Measurements from ENCODE around the gene SCYL2. TPM values are rescaled to one million over a fixed set of nuclear protein-coding genes. Genes with fewer than 3 reads are reported as not detected.

SCYL2 gene
- total RNA-seq, 4 donors from 2014 or later, result 51.0 to 72.8 (median 61.4) TPM

- no peaks in the 10 kb centered on the region for H3K4me1 ChIP-seq
- no peaks in the 10 kb centered on the region for H3K27me3 ChIP-seq
- no peak overlapping the region for H3K4me3 ChIP-seq
- TF ChIP-seq POLR2AphosphoS5 (IDR thresholded peaks at IDR 0.05), result no peak
- TF ChIP-seq POLR2A (IDR thresholded peaks at IDR 0.05), result no peak
- TF ChIP-seq CTCF (IDR thresholded peaks at IDR 0.05), result no peak
- no peak for TF ChIP-seq EP300 (IDR thresholded peaks at IDR 0.05)
- peaks cover 0 to 15% of the 10 kb centered on the region in 2 donors for H3K36me3 ChIP-seq
- no peak overlapping the region for H3K27ac ChIP-seq
- H3K9me3 ChIP-seq, result no peaks in the 10 kb centered on the region
- no peak for ATAC-seq
- 0% methylated on average over 1 of the region's 1 CpG; no CpG with 5 or more reads in 1 of the 2 donors for WGBS, 2 donors (ENCODE audit: low coverage in 1 of 2)
Observed at GRCh38 chr12:100345020-100345767, 78.2 kb downstream of the SCYL2 start.

- peaks cover 0 to 10% of the 10 kb centered on the region in 2 donors for H3K36me3 ChIP-seq
- H3K4me3 ChIP-seq, result no peak overlapping the region
- no peak for TF ChIP-seq POLR2A (IDR thresholded peaks at IDR 0.05)
- TF ChIP-seq POLR2AphosphoS5 (IDR thresholded peaks at IDR 0.05), result no peak
- TF ChIP-seq CTCF (IDR thresholded peaks at IDR 0.05), result no peak
- TF ChIP-seq EP300 (IDR thresholded peaks at IDR 0.05), result no peak
- ATAC-seq, result no peak
- no peaks in the 10 kb centered on the region for H3K27me3 ChIP-seq
- H3K9me3 ChIP-seq, result no peaks in the 10 kb centered on the region
- H3K4me1 ChIP-seq, result no peaks in the 10 kb centered on the region
- H3K27ac ChIP-seq, result no peak overlapping the region
- 86 to 94% methylated on average over 1 to 2 of the region's 3 CpGs for WGBS, 2 donors (ENCODE audit: low coverage in 1 of 2)
Observed at GRCh38 chr12:100346660-100347059, 79.7 kb downstream of the SCYL2 start.

- whole genome bisulfite sequencing, 2 donors (ENCODE audit: low coverage in 1 of 2), result 66 to 70% methylated on average over 6 to 7 of the region's 7 CpGs
- no peak for ATAC-seq
Observed at GRCh38 chr12:100348657-100349454, 81.9 kb downstream of the SCYL2 start.

DNA sequence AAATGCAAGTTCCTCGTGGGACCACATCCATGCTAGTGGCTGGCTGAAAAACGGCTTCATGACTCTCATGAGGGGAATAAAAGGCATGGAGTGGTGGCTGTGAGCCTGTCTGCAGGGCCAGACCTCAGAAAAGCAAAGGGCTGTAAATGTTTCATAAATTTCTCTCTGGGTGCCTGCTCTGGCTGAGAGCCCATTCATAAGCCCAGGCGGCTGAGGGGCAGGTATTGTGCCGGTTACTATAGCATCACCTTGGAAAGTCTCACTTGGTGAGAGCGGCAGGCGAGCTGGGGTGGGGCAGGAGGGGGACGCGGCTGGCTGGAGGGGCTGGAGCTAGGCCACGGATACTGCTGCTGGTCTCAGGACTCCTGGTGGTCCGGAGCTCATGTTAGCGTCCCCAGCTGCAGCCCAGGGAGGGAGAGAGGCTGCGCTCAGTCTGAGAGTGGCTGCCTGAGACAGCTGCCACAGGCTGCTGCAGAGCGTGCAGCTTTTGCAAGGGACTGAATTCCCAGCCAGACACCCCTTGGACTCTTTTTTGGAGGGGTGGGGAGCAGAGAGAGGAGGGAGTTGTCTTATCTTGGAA is 89.8 kb downstream of the SCYL2 start, which contains the start of gene SLC17A8:
TSS of gene SLC17A8 (plus strand) at position 431 of the 580 bp plus-strand sequence. CDS start 318 bp downstream, outside the sequence.
- no peaks in the 10 kb centered on the region for H3K9me3 ChIP-seq
- no peak within 1 kb of the TSS for H3K4me3 ChIP-seq
- TF ChIP-seq CTCF (IDR thresholded peaks at IDR 0.05) (no peak), EP300 (IDR thresholded peaks at IDR 0.05) (no peak), POLR2A (IDR thresholded peaks at IDR 0.05) (no peak), POLR2AphosphoS5 (IDR thresholded peaks at IDR 0.05) (no peak)
- H3K27ac ChIP-seq, result no peak within 1 kb of the TSS
- H3K27me3 ChIP-seq, result peaks cover 38% of the 10 kb centered on the region
- H3K4me1 ChIP-seq, result no peaks in the 10 kb centered on the region
- WGBS, 2 donors (ENCODE audit: low coverage in 1 of 2), result 15 to 40% methylated on average over 1 to 10 of the region's 13 CpGs
- no peak for ATAC-seq
- H3K36me3 ChIP-seq, result no peaks in the 10 kb centered on the region

More at GRCh38 chr12:100348657-100349454, 81.9 kb downstream of the SCYL2 start:
- no peaks in the 10 kb centered on the region for H3K36me3 ChIP-seq
- H3K4me1 ChIP-seq, result no peaks in the 10 kb centered on the region
- peaks cover 5% of the 10 kb centered on the region for H3K27me3 ChIP-seq
- no peak overlapping the region for H3K27ac ChIP-seq
- H3K4me3 ChIP-seq, result no peak overlapping the region
- no peaks in the 10 kb centered on the region for H3K9me3 ChIP-seq
- no peak for TF ChIP-seq POLR2AphosphoS5 (IDR thresholded peaks at IDR 0.05)
- no peak for TF ChIP-seq EP300 (IDR thresholded peaks at IDR 0.05)
- peak in 1 of 4 experiments; percentile 42 for TF ChIP-seq CTCF (IDR thresholded peaks at IDR 0.05)
- TF ChIP-seq POLR2A (IDR thresholded peaks at IDR 0.05), result no peak

All from gastroesophageal sphincter (tissue), 4 donors.